GM21526 (cell line): Measurements from ENCODE around the gene HOXC4.

ENCODE experiments used
- ATAC-seq: cut with Tn5 transposase; IDR thresholded peaks from one replicate; pipeline ENCODE4 v1.9.1; 2021; ENCODE audit warnings: moderate library complexity; ENCODE audit not compliant: unreplicated experiment, low FRiP score

HOXC4 gene

DNA sequence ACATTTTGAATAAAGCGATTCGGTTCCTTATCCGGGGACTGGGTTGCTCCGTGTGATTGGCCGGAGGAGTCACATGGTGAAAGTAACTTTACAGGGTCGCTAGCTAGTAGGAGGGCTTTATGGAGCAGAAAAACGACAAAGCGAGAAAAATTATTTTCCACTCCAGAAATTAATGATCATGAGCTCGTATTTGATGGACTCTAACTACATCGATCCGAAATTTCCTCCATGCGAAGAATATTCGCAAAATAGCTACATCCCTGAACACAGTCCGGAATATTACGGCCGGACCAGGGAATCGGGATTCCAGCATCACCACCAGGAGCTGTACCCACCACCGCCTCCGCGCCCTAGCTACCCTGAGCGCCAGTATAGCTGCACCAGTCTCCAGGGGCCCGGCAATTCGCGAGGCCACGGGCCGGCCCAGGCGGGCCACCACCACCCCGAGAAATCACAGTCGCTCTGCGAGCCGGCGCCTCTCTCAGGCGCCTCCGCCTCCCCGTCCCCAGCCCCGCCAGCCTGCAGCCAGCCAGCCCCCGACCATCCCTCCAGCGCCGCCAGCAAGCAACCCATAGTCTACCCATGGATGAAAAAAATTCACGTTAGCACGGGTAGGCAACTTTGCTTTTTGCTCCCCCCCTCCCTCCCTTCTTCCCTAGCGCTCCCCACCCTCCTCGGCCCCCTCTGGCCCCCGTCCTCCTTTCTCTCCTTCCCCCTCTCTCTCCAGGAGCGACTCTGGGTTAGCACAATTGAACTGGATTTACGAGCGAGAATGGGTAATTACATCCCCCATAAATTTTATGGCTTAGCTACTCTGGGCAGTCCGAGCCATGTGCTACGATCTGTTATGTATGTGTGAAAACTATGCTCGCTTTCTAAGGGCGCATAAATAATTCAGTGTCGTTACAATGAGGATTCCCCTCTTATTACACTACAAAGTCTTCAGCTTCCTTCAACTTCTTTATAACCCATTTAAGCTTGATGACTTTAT lies at the start of gene HOXC4:
HOXC4 (plus strand) TSS at position 85 of the 991 bp plus-strand sequence; CDS start at position 173, 88 bp downstream.
- ATAC-seq: peak; percentile 33

DNA sequence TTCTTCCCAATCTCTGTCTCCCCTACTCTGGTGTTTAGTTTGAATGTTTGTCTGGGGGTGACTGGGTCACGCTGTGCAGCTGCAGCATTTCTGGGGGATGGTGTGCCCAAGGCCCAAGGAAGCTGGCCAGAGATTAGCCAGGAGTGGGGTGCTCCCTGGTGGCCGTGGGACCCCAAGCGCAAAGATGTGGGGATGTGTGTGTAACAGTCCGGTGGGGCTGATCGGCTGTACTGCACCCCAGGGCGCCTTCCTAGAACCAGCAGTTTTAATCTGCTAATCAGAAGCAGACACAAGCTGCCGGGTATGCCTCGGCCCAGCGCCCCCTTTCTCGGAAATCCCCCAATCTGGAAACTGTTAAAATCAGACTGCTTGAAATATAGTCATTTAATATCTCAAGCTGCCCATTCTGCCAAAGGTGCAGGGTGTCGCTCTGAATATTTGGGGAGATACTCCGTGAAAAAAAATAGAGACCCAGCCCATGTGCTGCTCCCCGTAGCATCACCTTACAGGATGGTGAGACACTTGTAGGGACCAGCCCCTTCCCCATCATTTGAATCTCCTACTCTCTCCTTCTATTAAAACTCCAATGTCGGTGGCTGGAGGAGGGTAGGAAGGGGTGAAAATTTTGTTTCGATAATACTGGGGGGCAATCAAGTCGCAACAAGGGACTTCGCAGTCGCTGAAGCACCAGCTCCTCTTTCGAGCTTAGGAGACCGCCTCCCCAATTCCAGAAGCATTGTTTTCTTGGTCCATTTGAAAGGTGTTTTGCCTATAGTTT lies 49.4 kb upstream of the HOXC4 start:
- ATAC-seq: no peak

DNA sequence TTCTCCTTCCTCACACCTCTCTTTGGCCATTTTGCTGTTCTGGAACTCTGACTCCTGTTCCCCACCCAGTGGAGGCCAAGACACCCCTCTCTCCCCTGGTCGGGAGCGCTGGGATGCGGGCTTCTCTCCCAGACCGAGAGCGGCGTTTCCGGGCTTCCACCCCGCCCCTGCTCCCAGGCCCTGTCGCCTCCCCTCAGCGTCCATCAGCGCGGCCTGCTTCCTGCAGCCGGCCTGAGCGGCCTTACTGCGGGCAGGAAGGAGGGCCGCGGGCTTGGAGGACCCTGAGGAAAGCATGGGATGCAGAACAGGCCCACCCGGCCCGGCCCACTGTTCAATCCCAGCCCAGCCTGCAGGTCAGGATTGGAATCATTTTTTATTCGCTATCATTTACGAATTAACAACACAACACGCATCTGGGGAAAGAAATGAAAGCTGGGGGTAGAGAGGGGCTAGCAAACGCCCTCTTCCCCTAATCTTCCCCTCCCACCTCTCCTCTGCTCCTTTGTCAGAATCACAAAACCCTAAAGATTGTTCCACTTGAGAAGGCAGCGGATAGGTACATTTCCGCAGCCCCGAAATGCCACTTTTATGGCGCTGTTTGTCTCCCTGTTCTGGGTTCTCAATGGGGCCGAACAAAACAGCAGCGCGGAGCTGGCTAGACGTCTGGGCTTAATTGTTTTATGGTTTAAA lies 48.6 kb upstream of the HOXC4 start:
- ATAC-seq: no peak

DNA sequence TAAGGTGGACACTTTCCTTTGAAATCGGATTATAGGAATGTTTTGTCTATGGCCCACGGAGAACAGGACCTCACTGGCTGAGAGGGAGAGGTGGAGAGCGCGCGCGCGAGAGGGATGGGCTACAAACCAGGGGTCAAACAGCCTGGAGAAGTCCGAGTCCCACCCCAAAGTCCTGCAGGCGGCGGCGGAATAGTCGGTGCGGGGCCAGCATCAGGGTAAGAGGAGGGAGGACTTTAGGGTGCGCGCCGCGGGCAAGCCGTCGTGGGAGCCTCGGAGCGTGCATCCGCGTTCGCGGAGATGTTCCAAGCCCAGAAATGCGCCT lies 48.1 kb upstream of the HOXC4 start:
- ATAC-seq: no peak

DNA sequence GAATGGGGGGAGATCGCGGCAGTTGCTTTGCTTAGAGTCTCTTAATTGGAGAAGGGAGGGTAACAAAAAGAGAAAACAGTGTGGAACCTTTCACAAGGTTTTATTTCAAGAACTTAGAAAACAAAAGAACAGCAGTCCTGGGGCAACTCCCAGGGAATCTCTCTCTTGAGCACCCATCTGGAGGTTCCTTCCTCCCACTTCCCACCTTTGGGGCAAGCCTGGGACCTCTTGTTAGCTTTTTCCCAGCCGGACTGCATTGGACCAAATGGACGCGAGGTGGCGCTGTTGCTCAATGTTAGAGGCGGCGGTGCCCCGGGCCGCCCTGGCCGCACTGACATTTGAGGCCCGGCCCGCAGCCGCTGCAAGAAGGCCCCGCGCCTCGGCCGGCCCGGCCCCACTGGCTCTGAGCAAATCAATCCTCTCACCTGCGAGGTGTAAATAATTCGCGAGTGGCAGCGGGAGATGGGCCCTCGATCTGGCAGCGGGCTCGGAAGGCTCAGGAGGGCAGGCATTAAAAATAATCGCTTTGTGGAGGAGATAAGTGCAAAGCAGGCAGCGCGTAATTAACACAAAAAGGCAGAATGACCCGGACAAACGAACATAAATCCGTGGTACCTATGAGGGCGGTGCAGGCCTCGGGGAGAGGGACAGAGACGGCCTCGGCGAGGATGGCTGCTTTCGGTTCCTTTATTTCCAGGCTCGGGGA lies 47.6 kb upstream of the HOXC4 start:
- peak; percentile 75 for ATAC-seq

DNA sequence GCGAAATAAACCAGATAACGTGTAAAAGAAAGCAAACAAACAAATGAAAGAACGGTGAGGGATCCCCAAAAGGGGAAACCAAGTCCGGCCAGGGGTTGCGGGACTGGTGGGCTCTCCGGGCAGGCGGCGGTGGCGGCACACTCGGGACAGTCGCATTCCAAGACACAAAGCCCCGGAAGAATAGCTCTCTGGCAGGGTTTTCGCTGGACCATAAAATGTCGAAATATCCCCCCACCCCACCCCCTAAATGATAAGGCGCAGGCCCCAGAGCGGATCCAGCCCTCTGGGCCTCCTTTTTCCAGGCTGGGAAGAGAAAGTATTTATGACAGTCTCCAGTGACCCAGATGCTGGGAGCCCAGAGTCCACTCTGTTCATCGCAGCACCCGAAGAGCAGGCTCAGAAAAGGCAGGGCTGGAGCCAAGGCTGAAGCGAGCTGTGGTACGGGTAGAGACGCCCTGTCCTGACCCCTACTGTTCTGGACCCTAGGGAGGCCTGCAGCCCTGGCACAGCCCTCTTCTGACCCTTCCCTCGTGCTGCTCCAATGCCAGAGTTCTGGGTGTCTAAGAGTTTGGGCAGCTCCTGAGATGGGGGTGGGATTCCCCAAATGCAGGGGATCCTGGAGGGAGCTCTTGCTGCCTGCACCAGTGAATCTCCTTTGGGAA lies 46.9 kb upstream of the HOXC4 start:
- ATAC-seq: no peak

DNA sequence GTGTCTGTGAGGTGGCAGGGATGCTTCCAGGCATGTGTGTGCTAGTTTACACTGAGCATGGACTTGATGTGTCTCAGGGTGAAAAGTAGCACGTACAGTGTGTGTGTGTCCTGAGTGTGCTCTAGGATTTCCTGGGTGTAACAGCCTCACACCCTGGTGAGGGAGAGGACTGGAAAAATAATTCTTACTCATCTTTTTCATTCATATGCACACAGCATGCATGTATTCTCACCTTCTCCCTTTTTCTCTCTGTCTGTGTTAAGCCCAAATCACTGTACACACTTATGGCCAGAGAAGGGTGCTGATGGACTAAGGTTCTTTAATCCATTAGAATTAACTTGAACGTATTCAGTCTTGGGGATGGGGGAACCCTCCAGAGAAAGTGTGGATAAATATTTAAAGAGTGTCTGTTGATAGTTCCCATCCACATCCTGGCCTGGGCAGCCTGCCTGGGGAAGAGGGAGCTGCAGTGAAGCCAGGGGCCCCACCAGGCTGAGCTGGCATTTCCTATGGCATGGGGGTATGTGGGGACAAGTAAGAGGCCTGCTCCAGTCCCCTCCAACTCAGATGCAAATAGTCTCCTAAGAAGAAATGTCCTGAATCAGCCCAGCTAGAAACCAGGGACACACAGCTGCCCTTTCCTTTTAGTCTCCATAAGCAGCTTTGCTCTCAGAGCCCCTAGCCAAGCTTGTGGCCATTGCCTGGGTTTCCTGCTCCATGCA lies 45.9 kb upstream of the HOXC4 start:
- no peak for ATAC-seq

DNA sequence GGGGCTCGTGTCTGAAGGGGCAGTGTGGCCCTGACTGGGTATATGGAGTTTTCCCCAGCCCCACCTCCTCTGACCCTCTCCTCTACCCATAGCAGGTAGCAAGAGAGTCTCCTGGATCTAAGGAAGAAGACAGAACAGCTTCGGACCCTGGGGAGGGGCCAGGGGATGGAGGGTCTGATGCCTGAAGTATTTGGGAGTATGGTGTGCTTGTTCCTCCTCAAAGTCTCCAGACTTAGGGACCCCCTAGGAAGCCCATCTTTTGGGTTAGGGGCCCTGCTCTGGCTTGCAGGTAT lies 45.4 kb upstream of the HOXC4 start:
- ATAC-seq: no peak

DNA sequence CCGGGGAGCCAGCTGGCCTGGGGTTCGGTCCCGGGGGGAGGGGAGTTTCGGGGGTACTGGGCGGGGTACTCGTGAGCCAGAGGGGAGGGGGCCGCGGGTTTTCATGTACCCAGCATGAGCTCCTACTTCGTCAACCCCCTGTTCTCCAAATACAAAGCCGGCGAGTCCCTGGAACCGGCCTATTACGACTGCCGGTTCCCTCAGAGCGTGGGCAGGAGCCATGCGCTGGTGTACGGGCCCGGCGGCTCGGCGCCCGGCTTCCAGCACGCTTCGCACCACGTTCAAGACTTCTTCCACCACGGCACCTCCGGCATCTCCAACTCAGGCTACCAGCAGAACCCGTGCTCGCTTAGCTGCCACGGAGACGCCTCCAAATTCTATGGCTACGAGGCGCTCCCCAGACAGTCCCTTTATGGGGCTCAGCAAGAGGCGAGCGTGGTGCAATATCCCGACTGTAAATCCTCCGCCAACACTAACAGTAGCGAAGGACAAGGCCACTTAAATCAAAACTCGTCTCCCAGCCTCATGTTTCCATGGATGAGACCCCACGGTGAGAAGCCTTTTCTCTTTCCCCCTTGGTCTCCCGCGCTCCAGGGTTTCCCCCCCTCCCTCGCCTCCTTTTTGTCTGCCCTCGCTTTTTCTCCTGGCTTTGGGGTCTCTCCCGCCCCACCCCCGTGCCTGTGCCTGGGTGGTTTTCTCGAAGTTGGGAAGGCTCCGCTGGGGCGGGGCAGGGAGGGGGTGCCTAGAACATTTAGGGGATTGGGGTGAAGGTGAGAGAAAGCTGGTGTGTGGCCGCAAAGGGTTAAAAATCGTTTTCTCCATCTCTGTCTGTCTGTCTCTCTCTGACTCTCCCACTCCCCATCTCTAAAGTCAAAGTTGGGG lies 44.2 kb upstream of the HOXC4 start:
- no peak for ATAC-seq

DNA sequence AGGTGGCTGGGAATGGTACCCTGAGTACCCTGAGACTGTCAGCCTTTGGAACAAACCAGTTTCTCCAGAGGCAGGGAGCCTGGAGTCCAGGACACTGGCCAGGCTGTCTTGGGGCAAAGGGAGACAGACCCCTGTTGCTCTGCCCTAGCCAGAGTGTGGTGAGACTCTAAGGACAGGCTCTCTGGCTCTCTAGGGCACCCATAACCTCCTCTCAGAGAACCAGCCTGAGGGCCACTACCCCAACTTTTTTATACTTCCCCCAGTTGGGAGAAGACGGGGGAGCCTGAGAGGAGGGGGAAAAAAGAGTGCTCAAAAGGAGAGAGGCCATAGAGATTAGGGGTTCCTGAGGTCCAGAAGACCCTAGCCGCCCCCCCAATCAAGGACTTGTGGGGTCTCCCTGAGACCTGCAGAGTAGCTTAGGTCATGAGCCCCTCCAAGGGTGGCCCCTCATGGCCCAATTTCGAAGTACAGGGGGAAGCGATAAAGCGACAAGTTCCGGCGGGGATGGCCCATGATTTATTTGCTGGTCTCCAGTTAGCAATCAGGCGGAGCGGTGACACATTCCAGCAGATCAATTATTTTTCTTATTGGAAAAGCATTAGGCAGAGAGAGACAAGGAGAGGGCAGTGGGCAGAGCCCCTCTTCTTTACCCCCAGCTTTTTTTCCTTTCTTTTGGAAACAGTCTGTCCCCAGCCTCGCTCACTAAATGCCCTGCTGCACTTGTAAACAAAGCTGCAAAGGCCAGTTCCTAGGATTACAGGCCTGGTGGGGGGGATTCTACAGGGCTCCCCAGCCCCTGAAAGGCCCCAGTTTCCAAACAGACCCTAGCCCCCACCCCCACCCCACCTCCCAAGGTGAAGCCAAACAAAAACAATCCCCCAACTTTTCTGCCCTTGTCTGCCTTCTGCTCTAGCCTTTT lies 43.3 kb upstream of the HOXC4 start:
- no peak for ATAC-seq

DNA sequence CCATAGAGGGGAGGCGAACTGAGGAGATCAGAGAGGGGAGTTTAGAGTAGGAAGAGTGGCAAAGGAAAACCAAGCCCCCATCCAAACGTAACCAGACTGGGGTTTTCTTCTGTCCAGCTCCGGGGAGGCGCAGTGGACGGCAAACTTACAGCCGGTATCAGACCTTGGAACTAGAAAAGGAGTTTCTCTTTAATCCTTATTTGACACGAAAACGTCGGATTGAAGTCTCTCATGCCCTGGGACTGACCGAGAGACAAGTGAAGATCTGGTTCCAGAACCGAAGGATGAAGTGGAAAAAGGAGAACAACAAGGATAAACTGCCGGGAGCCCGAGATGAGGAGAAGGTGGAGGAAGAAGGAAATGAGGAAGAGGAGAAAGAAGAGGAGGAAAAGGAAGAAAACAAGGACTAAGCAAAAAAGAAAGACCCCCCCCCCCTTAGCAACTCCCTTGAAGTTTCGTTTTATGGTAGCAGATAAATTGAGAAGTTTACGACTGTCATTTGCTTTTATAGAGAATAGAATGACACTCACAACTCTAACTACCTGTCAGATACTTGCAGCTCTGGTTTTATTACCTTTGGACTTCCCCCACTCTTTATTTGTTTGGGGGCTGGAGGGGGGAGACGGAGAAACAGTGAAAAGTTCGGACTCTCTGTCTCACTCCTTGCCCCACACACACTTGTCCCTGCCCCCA lies 42.5 kb upstream of the HOXC4 start:
- ATAC-seq: no peak

DNA sequence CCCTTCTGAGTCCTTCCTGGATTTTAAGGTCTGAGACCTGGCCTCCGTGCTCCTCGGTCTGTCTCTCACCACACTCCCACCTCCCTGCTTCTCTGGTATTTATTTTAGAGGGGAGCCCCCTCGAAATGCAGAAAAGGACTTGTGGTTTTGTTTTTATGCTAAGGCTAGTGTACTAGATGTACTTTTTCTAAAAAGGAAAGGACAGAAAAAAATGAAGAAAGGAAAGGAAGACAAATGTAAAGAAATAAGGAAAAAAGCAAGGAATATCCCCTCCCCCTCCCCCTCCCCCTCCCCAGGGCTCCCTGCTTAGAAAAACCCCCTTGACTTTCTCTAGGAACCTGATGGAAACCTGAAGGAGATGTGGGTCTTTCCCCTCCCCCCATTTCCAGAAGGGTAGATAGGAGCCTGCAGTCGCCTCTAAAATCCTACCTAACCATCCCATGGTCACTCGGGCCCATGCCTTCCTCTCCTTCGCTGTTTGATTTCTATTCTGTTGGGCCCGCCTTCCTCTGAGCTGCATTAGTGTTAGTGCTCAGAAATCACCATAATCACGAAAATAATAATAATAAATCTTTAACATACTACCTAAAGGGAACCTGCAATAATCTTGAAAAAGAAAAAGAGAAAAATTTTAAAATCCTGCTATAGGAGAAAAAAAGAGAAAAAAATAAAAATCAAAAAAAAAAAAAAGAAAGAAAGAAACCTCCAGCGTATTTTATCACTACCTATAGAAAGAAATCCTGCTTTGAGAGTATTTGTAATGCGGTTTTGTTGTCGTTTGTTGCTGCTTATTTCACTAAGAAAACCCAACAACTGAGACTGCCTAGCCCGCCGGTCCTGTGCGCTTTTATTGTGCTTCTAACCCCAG lies 41.7 kb upstream of the HOXC4 start:
- ATAC-seq: no peak

DNA sequence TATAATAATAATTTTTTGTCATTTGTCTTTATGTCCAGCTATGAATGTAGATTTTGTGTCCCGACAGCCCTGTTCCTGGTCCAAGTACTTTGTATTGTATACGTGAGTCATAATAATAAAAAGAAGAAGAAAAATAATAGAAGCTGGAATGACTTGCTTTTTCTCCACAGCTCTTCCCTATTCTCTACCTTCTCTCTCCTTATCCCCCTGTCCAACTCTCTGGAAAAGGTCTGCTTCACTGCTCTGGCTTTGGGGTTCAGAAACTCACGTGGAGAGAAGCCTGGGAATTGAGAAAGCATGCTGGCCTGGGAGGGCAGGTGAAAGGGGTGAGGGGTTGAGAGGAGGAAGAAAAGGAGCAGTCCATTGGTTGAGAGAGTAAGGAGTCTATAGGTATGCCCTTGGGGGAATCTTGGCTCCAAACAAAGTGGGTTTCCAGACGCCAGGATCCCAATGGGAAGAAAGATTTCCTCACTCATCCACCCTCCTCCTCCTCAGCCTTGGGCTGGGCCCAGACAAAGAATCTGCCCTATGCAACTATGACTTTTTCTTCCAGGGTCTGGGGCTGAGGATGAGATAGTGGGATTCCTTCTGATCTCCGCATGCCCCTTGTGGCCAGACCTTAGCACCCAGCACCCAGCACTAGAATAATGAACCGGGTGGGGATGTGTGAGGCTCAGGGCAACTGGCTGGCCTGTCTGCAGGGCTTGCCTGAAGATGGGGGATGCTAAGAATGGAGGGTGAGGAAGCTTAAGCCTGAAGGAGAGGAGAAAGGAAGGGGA lies 40.8 kb upstream of the HOXC4 start:
- no peak for ATAC-seq

DNA sequence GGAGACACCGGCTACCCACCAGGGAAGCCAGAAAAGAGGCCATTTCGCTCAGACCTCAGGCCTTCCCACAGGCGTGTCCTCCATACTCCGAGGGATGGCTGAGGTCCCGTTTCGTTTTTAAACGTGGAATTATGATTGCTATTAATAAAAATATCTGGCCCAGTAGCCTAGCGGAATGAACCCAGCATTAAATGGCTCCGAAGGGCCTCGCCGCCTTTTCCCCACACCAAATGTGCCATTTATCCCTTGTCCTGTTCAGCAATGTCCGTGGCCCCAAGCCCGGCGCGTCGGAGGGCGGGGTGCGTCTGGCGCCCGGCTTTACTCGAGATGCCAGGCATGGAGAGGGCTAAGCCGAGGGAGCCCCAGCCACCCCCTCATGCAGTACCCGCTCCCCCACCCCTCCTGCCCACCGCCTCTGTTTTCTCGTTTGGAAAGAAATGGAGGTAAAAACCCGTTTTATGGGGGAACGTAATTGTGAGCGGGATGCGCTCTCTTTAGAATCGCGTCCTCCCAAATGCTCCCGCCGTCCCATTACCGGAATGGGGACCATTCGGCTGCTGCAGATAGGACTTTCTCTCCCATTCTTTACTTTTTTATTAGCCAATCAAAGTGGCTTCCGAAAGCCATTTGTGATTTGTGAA lies 39.1 kb upstream of the HOXC4 start:
- ATAC-seq: no peak
